ENCODE results near the gene ZNF140.
A peak's percentile ranks its signal among the peaks of the same experiment; 100 is the strongest.

DNA sequence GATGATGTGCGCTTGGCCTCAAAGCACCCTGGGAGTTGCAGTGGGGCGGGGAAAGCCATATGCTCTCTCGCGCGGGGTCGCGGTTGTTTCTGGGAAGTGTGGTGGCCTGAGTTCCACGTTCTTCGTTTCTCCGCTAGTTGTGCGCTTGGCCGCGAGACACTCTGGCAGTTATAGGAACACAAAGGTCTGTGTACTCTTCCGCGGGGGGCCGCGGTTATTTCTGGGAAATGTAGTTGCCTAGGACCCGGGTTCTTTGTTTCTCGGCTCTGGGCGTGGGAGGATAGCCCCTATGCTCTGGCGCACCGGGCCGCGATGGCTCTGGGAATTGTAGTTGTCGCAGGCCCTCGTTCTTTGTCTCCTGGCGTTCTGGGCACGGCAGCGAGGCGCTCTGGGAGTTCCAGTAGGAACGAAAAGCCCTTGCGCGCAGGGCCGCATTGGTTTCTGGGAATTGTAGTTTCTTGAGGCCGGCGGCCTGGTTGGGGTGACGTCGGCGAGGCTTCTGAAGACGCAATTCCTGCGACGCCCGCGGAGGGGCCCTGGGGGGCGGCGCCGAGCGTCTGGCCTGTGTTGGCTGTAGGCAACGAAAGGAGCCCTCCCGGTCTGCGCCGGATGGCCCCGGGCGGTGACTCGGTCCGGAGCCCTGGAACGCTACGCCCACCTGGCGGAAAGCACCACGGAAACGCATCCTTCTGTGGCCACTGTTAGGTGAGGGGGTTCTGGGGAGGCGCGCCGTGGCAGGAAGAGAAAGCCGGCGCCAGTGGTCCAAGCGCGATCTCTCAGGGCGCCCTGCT is at the start of gene ZNF140:
- TF ChIP-seq BHLHE40 (IDR thresholded peaks at IDR 0.05; ENCODE audit: borderline replicate concordance): no peak
- no peak for TF ChIP-seq NFRKB (IDR thresholded peaks at IDR 0.05)
- TF ChIP-seq SP1 (IDR thresholded peaks at IDR 0.05): no peak
- peak; percentile 81; the same call in 1 of the 2 replicates for TF ChIP-seq FOXM1 (IDR thresholded peaks at IDR 0.05; ENCODE audit: borderline replicate concordance)
- no peak for TF ChIP-seq FOXA1 (IDR thresholded peaks at IDR 0.05)
- 0 out of 2 replicates have a peak, but pooled peaks have one; percentile 67 for TF ChIP-seq SUZ12 (IDR thresholded peaks at IDR 0.05)
- TF ChIP-seq ELF4 (IDR thresholded peaks at IDR 0.05): no peak
- TF ChIP-seq, protein P1, sequence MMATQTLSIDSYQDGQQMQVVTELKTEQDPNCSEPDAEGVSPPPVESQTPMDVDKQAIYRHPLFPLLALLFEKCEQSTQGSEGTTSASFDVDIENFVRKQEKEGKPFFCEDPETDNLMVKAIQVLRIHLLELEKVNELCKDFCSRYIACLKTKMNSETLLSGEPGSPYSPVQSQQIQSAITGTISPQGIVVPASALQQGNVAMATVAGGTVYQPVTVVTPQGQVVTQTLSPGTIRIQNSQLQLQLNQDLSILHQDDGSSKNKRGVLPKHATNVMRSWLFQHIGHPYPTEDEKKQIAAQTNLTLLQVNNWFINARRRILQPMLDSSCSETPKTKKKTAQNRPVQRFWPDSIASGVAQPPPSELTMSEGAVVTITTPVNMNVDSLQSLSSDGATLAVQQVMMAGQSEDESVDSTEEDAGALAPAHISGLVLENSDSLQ (IDR thresholded peaks at IDR 0.05): no peak
- no peak for TF ChIP-seq FOXK2 (IDR thresholded peaks at IDR 0.05)
- TF ChIP-seq TARDBP (IDR thresholded peaks at IDR 0.05): no peak
- no peak for TF ChIP-seq HDGF (IDR thresholded peaks at IDR 0.05; ENCODE audit: borderline replicate concordance)
